ENCODE results near the gene LCN15.

- TF ChIP-seq POLR2A (IDR thresholded peaks at IDR 0.05; ENCODE audit: low read length) (no peak), GATA1 (IDR thresholded peaks at IDR 0.05; ENCODE audit: low read depth, low read length) (no peak)
These were observed 19.5 kb downstream of the LCN15 start for GRCh38 chr9:136744773-136745172.

Measured in erythroblast (primary cell).